HG03442 (cell line): Measurements from ENCODE around the gene ABCA4.

Source experiments
- ATAC-seq: cut with Tn5 transposase; IDR thresholded peaks from one replicate; pipeline ENCODE4 v1.9.1; 2021; ENCODE audit warnings: mild to moderate bottlenecking, moderate library complexity; ENCODE audit not compliant: unreplicated experiment

Gene ABCA4

DNA sequence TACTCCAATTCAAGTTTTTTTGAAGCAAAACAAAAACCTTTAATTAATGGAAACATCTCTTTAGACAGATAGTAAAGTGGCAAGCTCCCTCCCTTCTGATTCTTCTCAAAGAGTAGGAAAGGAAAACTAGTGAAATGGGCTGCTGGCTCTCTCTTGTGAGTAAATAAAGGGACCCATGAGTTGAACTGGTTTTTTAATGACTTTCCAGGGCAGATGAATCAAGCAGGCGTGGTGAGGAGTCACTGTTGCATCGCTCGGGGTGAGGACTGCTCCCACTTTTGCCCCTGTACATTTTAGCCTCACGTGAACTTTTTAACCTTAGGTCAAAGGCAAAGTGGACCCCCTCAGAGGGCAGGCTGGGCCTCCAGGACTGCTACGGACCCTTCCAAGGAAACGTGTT lies 64.8 kb downstream of the ABCA4 start:
- ATAC-seq, result no peak

DNA sequence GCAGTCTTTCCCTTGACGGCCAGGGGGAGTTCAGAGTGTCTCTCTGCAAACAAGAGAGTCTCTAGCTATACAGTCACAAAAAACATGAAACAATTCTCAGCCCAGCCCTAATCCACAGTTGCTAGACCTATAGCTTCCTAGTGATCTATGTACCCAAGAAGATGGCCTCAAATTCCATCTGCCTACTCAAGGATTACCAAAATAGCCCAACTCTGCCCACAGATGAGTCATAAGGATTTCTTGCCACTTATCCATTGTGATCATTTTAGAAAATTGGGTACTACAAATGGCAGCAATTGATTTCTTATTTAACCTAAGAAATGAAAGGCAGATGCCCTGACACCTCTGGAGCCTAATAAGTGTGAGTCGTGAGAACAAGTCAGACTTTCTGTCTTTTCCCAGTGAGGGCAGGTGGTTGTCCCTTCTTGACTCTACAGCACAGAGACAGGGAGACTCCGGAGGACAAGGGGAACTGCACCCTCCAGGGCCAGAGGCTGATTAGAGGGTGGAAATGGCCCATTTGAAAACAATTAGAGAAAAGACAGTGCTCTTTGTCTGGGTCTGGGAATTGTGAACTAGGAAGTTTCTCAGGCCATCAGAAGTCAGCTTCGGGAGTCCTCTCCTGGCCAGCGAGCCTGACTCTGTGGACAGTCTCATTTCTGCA lies 65.4 kb downstream of the ABCA4 start:
- ATAC-seq, result no peak

DNA sequence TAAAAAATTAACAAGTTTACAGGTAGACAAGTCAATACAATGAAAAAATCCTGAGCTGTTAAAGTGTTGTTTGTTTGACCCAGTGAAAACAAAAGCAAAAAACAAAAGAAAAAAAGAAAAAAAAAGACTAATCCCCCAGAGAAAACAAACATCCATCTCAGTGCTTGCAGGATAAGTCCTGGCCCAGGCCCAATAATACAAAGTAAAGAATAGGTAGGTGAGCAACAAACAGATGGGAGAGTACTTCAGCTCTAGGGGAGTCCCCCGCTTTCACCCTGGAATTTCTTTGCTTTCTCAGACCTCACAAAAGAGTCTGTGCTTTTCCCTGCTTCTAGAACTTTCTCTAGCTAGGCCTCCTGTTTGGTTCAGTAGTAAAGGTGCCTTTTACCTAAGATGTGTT lies 70.3 kb downstream of the ABCA4 start:
- no peak for ATAC-seq

DNA sequence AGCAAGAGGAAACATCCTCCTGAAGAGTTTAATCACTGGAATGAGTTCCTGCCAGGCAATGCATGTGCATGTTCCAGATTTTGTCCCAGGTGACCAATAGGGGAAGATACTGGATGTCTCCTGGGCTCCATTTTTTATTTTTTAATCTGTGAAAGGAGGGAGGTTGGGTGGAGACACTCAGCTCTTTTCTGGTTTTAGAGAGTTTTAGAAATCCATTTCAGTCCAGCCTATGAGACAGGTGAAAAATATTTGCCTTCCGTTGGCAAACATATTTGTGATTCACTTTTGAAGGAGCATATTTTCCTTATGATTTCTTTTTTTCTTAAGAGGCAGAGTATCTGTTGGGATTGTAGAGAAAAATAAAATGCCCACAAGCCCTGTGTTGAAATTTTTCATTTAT lies 70.7 kb downstream of the ABCA4 start:
- no peak for ATAC-seq

DNA sequence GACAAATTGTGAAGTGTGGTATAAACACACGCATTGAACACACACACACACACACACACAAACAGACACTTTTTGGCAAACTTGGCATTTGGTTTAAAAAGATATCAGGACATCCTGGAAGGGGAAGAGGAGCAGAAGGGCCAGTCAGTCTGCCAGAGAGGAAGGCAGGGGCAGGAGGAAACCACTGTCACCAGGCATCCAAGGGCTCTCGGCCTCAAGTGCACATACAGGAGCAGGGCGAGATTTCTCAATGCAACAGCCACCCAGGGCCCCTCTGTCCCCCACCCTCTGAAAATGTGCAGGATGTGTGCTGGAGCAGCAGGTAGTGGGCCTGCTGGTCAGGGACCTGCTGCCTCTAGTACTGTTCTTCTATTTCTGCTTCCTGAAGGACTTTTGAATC lies 71.2 kb downstream of the ABCA4 start:
- ATAC-seq, result no peak

DNA sequence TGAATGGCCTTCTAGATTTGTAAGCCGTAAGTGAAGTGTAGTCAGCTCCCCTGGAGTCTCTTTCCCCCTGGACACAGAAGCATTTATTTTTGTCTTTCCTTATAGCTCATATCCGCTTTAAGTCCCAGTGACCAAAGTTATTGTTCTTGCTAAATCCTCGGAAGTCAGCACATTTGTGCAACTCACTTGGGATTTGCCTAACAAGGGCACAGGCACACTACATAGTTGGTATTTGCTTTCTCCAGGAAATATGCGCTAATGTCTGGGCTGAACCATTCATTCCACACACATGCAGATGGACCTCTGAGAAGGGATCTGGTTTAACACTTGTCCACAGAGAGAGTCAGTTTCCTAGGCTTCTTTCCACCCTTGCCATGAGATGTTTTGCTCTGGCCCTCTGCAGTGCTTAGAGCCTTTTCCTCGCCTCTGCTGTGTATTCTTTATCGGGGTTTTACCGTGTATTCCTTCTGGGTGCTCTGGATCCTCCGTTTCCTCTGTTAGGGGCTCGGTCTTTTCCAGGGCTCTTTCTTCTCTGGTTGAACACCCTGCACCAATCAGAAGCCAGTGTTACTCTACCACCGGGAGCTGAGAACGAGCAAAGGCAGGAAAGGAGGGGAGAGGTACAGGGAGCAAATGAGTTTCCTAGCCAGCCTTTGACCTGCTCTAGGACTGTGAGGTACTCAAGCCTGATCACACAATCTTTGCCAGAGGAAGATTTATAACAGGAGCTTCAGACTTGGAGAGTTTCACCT lies 72.4 kb downstream of the ABCA4 start:
- ATAC-seq, result no peak

DNA sequence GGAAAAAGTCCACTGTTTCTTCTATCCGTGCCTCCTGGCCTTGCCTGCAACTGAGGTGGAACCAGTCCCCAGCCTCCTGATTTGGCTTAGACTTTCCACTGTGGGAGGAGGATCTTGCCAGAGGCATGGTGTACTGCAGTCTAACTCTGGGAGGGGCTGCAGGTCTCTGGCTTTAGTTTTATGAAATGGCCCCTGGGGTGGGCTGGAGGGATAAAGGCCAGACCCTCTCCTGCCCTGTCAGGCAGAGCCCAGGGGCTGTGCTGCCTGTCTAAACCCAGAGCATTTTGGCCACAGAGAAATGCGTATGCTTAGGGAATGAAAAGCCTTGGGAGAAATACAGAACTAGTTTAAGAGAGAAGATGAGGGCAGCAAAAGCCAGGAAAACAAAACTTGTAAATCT lies 73.0 kb downstream of the ABCA4 start:
- no peak for ATAC-seq

DNA sequence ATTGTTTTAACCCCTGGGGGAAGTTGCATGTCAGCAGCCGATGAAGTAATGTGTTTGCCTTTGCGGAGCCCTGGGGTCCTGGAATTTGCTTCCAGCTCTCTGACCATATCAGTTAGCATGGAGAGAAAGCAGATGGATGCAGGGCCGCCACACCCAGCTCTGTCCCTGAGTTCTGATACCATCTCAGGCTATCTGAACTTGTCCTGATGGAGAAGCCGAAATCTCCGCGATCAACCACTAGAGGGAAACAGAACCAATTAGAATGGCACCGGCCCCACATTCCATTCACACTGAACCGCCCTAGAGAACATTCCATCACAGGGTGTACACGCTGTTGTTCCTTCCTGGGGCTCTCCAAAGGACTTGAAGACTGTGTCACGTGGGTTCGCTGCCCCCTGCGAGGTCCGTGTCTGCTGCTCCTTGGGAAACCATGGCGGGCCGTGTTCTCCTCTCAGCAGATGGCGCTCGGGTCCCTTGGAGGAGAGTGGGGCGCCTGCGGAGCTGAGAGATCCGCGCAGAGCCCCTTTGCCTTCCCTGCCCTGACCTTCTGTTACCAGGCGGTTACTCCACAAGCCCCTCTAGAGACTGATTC lies 75.4 kb downstream of the ABCA4 start:
- peak; percentile 38 for ATAC-seq

DNA sequence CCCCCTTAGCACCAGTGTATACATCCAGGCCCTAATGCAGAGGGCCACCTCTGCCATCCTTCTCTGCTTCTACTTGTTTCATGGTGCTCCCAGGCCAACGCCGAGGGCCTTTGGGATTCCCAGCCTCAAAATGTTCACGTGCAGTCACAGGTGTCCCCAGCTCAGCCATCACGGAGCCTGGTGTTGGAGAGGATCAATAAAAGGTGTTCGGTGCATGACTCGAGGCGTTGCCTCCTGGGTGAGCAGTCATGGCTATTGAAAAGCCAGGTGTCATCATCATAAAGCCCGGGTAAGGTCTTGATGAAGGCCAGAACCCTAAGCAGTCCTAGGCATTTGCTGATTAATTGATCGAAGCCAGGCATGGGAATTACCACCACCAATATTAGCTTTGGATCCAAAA lies 76.1 kb downstream of the ABCA4 start:
- no peak for ATAC-seq

DNA sequence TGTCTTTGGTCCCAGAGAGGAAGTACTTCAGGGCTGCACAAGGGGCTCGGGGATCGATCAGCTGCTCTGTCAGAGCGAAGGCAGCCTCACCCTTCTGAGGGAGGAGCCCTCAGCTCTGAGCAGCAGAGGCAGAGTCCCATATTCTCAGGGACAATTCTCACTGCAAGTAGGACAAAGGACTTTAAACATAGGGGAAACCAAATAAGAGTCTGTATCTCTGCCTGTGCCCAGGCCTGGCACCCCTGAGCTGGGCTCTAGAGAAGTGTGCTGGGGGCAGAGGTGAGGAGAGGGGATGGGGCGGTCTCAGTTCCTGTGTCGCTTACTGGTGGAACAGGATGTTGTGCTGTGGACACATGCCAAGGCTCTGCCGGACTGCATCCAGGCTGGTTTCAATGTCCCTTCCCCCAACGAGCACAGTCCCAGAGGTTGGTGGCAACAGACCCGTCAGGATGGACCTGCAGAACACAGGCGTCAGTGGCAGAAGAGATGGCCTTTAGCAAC lies 76.6 kb downstream of the ABCA4 start:
- ATAC-seq, result no peak

DNA sequence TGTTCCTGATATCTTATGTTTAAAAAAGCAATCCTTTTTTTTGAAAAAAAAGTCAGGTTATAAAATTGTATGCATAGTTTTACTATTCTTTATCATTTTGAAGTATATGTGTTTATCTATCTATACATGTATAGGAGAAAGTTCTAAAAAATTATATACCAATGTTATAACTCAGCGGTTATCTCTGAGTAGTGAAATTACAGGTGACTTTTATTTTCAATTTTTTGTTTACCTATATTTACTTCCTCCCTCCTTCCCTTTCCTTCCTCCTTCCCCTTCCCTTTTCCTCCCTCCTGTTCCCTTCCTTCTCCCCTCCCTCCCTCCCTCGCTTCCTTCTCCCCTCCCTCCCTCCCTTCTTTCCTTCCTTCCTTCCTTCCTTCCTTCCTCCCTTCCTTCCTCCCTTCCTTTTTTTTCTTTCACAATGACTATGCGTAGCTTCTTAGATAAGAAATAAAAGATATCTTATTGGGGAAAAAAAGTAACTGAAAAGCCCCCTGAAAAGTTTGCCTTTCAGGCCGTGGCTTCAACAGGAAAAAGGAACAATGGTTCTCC lies 77.1 kb downstream of the ABCA4 start:
- ATAC-seq, result no peak

DNA sequence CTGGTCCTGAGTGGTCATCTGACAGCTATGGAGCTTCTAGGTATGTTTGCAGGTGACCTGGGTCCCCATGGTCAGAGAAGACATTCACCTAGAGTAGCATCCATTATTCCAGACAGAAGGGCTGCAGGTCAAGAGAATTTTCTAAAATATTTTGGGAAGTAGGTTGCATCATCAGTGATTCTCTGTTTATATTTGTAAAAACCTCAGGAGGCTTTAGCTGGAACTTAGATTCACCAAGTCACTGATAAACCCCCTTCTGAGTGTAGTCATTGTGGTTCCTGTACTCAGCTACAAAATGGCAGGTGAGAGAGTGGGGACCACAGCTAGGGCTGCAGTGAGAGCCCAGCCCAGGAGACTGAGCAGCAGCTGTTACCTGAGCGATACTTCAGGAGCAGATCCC lies 78.6 kb downstream of the ABCA4 start:
- no peak for ATAC-seq

DNA sequence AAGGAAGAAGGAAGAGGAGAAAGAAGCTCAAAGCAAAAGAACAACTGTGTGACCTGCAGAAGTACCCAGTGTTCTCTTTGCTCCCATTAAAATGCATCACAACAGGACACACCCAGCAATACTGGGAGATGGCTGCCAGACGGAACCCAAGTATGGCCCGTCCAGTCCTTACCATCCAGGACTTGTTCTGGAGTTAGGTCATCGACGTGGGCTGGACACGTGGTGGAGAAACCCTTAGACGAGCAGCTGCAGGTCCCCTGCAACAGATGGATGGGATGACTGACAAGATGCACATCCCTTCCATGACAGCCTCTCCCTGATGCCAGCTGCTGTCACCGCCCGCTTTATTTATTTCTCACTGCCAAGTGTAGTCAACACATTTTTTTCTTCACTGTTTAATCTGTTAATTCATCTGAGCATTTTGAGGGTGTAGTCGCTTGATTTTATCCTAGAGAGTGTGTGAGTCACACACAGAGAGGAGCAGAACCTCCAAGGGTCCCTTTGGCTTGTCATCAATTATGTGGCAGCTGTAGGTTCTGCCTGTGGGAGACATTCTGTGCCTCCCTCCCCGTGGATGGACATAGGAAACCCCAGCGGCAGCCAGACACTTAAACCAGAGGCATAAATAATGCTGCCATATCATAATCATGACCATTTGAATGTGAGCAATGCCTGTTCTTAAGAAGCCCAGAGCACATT lies 80.9 kb downstream of the ABCA4 start:
- no peak for ATAC-seq

DNA sequence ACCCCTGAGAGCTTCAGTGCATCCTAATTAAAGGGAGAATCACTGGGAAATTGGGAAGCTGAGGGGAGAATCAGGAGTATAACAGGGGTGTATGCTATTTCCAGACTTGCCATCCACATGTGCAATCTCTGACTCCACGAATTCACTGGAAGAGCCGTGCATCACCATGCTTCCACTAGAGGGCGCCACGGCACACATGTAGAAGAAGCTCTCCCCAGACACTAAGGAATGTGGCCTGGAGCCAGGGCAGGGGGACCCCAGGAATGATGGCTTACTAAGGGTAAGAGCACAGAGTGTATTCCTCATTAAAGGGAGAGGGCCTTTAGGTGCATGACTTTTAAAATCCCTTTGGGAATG lies 81.5 kb downstream of the ABCA4 start:
- ATAC-seq, result no peak

DNA sequence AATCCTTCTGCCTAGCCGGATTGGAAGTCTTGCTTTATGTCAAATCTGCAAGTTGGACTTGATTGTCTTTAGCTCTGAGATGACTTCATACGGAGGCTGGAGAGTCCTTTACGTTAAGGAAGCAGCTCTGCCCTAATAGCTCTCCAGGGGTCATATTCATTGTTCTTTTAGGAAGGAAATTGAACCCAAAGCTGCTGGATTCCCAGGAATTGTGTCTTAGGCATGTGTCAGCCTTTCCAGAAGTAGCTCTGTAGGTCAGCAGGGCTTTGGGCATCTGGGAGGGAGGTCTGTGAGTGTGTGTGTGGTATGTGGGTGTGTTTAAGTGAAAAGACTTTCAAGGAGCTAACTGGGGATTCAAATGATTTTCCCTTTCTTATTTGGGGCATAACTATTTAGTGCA lies 82.4 kb downstream of the ABCA4 start:
- no peak for ATAC-seq

DNA sequence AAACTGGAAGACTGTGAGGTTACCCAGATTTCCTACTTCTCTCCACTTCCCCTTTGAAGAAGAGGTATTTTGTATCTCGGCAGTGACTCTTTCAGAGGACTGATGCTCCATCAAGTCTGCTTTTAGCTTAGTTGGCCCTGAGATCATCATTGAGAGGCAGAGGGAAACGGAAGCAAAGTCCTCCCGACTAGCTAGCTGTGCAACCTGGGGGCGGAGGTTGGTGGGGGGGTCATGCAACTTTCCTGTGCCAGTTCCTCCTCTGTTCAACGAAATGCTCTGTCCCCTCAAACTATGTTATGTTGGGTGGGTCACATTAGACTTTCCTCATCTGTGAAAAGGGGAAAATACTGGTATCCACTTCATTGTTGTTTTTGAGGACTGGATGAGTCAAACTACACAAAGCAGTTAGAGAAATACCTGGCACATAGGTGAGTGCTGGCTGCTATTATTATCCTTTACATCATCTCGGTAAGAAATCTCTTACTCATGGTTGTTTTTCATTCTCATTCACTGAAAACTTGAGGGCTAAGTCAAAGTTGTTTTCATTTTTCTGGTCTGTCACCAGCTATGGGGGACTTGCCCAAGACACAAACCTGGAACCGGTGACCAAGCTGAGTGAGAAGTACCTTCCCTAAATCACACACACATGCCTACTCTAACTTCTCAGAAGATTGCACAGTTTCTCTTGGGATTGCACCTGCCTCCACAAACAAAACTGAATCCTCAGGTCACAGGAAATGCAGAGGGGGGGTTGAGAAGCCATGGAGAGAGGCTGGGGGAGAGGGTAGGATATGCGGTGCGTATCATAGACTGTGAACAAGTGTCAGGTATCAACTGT lies 83.3 kb downstream of the ABCA4 start:
- ATAC-seq, result peak; percentile 48

DNA sequence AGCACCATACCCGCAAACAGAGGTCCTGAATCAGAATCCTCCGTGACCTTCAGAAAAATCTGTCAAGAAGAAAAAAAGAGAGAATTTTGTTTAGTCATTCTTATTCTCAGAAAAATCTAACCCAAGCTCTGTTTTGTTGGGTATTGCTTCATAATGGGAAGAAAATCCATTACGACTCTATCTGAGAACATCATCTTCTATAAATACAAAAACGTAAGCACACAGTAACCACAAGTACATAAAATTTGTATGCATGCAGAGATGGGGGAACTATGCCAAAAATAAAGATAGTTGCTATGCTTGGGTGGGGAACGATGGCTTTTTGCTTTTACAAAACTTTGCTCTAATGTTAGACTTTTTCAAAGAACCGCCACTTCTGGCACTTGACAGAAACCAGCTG lies 84.2 kb downstream of the ABCA4 start:
- ATAC-seq, result no peak

DNA sequence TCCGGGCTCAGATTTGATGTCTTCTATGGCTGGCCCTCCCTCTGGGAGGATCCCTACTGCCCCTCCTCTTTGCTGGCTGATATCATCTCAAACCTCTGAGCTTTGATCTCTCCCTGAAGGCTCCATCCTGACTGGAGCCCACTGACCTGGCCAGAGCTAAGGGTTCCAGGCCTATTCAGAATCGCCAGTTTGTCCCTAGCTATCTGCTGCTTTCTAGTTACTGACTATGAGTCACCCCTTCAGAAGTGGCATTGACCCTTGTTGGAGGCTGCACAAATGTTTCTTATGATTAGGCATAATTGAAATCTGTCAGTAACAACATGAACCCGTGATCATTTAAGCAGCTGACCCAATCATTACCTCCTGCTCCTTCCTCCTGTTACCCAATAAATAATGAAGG lies 87.1 kb downstream of the ABCA4 start:
- ATAC-seq, result no peak

DNA sequence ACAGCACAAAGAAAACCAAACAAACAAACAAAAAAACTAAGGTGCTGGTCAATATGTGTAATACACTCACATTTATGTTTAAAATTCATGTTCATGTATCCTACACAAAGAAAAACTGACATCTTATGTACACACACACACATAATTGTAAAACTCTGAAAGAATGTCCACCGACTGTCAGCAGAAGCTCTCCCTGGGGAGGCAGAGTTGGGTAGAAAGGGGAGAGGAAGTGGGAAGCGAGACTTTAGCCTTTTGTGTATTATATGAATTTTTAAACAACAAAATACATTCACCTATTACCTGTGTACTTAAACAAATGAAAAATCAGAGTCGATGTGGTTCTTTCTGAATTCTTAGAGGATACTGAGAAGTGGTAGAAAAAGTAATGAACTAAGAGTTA lies 88.3 kb downstream of the ABCA4 start:
- ATAC-seq, result no peak

DNA sequence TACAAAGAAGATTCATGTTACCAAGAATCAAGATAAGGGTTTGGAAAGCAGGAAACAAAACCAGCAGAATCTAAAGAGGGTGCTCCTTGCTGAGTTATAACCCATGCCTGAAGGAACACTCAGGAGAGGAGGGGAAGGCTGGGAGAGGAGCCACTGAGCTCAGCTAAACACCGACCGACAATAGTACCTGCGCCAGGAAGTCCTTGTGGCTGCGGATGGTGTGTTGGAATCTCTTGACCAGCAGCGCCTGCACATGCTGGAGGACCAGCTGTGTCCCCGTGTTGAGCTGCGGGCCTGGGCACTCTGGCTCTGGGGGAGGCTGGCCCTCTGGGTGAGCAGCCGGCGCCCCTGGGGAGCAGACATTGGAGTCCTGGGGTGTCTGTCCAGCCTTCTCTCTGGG lies 89.4 kb downstream of the ABCA4 start:
- no peak for ATAC-seq

DNA sequence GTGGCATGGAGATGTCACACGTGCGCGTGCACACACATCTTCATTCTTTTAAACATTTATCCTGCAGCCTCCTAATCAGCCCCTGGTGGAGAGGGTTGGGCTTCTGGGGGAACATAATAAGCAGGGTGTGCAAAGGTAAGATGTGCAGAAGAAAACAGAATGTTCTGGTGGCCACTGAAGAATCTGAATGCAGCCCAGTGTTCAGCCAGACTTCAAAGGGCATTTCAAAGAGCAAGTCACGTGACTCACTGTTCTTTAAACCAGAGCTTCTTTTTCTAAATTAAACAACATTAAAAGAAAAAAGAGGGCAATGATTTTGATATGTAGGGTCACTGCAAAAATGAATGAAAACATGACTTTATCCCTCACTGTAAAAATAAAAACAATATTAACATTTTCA lies 89.8 kb downstream of the ABCA4 start:
- ATAC-seq, result no peak
